Panc1 (cell line): Measurements from ENCODE around the gene ARHGAP32. TPM values are rescaled to one million over a fixed set of nuclear protein-coding genes. Genes with fewer than 3 reads are reported as not detected.
"Not testable (repeated sequence)": the region's sequence is repeated elsewhere in the genome, so short reads cannot be mapped to it uniquely, and the experiment has no call there.

ENCODE experiments used
- ATAC-seq: fragments of 200-7000 bp; cut with Tn5 transposase; 2 replicates; pipeline ENCODE4 v1.9.1; 2020; ENCODE audit warnings: mild to moderate bottlenecking, moderate library complexity
- BruUV-seq: library from RNA; stranded (reverse); fragments of 400-500 nt; replicated peaks from 2 replicates; lab custom pipeline; 2021; lab: Mats Ljungman, UMichigan
- CTCF ChIA-PET: fragments of 300-600 bp; sonication (Branson Sonifier 250); formaldehyde crosslinking; loops from one replicate; lab custom pipeline; 2022; ENCODE audit warnings: antibody characterized with exemption; lab: Charles Lee
- POLR2A ChIA-PET: fragments of 300-600 bp; sonication (Branson Sonifier 250); formaldehyde crosslinking; loops from one replicate; lab custom pipeline; 2022; ENCODE audit warnings: antibody characterized with exemption; lab: Charles Lee
- DNase-seq: peaks from one replicate; pipeline ENCODE4 v3.0.0-alpha.2; 2010; ENCODE audit warnings: low read depth, low spot score
- H3K27ac ChIP-seq: 2 replicates; pipeline ENCODE4 v1.5.1; 2011; ENCODE audit warnings: mild to moderate bottlenecking, low read length, inconsistent platforms
- H3K27me3 ChIP-seq: fragments of 200-500 bp; sonication (Bioruptor generic); 2 replicates; pipeline ENCODE4 v1.6.0; 2014; ENCODE audit warnings: low read length, inconsistent platforms; ENCODE audit not compliant: control insufficient read depth, insufficient read depth
- H3K36me3 ChIP-seq: fragments of 200-500 bp; sonication (Bioruptor generic); 2 replicates; pipeline ENCODE4 v1.5.1; 2014; ENCODE audit warnings: inconsistent platforms, mild to moderate bottlenecking, low read length, moderate library complexity; ENCODE audit not compliant: control insufficient read depth, insufficient read depth
- H3K4me1 ChIP-seq: 2 replicates; pipeline ENCODE4 v1.5.1; 2011; ENCODE audit warnings: inconsistent platforms, mild to moderate bottlenecking, low read length, moderate library complexity; ENCODE audit not compliant: control insufficient read depth, insufficient read depth
- H3K4me3 ChIP-seq, 2 experiments: 2 replicates each; pipeline ENCODE4 v1.5.1; 2011 to 2012; ENCODE audit warnings: low read depth in 2 of 2, low read length in 2 of 2, mild to moderate bottlenecking in 2 of 2, inconsistent platforms in 1 of 2, moderate library complexity in 1 of 2
- H3K9me3 ChIP-seq: fragments of 200-500 bp; sonication (Bioruptor generic); 2 replicates; pipeline ENCODE4 v1.5.1; 2014; ENCODE audit warnings: low read depth, mild to moderate bottlenecking, inconsistent platforms, low read length, moderate library complexity; ENCODE audit not compliant: control insufficient read depth, insufficient read depth
- CTCF ChIP-seq: fragments of 450-650 bp; IDR thresholded peaks from 2 replicates; pipeline ENCODE4 v1.5.1; 2017; ENCODE audit warnings: mild to moderate bottlenecking
- POLR2AphosphoS5 ChIP-seq: IDR thresholded peaks from 2 replicates; pipeline ENCODE4 v1.6.1; 2012; ENCODE audit warnings: mild to moderate bottlenecking, low read depth, low read length, moderate library complexity
- REST ChIP-seq, 2 experiments: IDR thresholded peaks; 2 replicates each; pipeline ENCODE4 v1.6.1; 2011 to 2012; ENCODE audit warnings: low read depth in 2 of 2, control low read depth in 1 of 2, low read length in 1 of 2, mild to moderate bottlenecking in 1 of 2, moderate library complexity in 1 of 2; ENCODE audit not compliant: insufficient read depth in 1 of 2
- SIN3A ChIP-seq: IDR thresholded peaks from 2 replicates; pipeline ENCODE4 v1.6.1; 2012; ENCODE audit warnings: low read depth, mild to moderate bottlenecking, low read length, moderate library complexity, borderline replicate concordance; ENCODE audit not compliant: insufficient read depth
- TCF7L2 ChIP-seq: IDR thresholded peaks from 2 replicates; pipeline ENCODE4 v1.6.1; 2011; ENCODE audit warnings: mild to moderate bottlenecking, low read depth, low read length, inconsistent platforms
- in situ Hi-C: cut with HindIII; loops from 2 replicates; pipeline ENCODE4 v1.10.0; 2016; ENCODE audit warnings: low sequenced_read_pairs, low pct_unique_long_range_greater_than_20kb
- intact Hi-C: fragments of 100-400 bp; cut with micrococcal nuclease; formaldehyde crosslinking; loops from one replicate; pipeline ENCODE4 v1.10.0; 2022; ENCODE audit not compliant: unreplicated experiment
- total RNA-seq: library from RNA; stranded (reverse); gene quantifications from one replicate; pipeline ENCODE4 v1.2.1, GENCODE V29; 2021; ENCODE audit not compliant: unreplicated experiment

The ARHGAP32 gene
- total RNA-seq, 1 experiment from 2014 or later = 44.6 TPM

- ChIA-PET POLR2A (interaction anchor here (0.7 kb wide), 1 partner anchor 183 kb away, joined by 4 read pairs; no protein-coding TSS in a partner anchor), CTCF (interaction anchor here (0.6 kb wide), 1 partner anchor 173 kb away, joined by 7 read pairs; no protein-coding TSS in a partner anchor)
- Histone ChIP-seq H3K36me3 (no peaks in the 10 kb centered on the region), H3K4me3 (peak overlapping the region; percentile 10 to 40; a peak in 3 of 4 replicates), H3K4me1 (peaks cover 66% of the 10 kb centered on the region), H3K27me3 (no peaks in the 10 kb centered on the region), H3K27ac (peak overlapping the region; percentile 100), H3K9me3 (no peaks in the 10 kb centered on the region; the same call in 1 of the 2 replicates)
- in situ Hi-C loops (no loop called here), intact Hi-C loops (loop anchor here (10.0 kb wide), 2 partner anchors 53 to 133 kb away; partner anchors contain the start of gene ARHGAP32)
- ATAC-seq (0 out of 2 replicates have a peak, but pooled peaks have one; percentile 27), DNase-seq (no peak)
- TF ChIP-seq POLR2AphosphoS5 = 0 out of 2 replicates have a peak, but pooled peaks have one; percentile 28
- TF ChIP-seq SIN3A = no peak
- no TSS peak for BruUV-seq
Observed at GRCh38 chr11:129141748-129142523, 50.2 kb downstream of the ARHGAP32 start.

GRCh38 chr11:129131316-129131715 lies 60.8 kb downstream of the ARHGAP32 start:
- intact Hi-C loops (no loop called here), in situ Hi-C loops (no loop called here)
- DNase-seq = no peak
- no TSS peak for BruUV-seq
- H3K27ac ChIP-seq = no peak overlapping the region
- H3K27me3 ChIP-seq = no peaks in the 10 kb centered on the region
- H3K9me3 ChIP-seq = peaks cover 15% of the 10 kb centered on the region; the same call in 1 of the 2 replicates
- TF ChIP-seq SIN3A (no peak), CTCF (no peak), POLR2AphosphoS5 (no peak), REST (IDR thresholded peaks at IDR 0.05; ENCODE audit: insufficient read depth in 1 of 2, low read depth in 2 of 2, low read length in 1 of 2) (no peak), TCF7L2 (no peak)
- no peaks in the 10 kb centered on the region; the same call in 1 of the 2 replicates for H3K4me1 ChIP-seq
- ChIA-PET CTCF (no interaction called here), POLR2A (no interaction called here)
- no peaks in the 10 kb centered on the region for H3K36me3 ChIP-seq
- H3K4me3 ChIP-seq = no peak overlapping the region
- no peak for ATAC-seq

GRCh38 chr11:129128881-129129620 lies 63.1 kb downstream of the ARHGAP32 start:
- ATAC-seq, H3K27ac ChIP-seq, H3K36me3 ChIP-seq, H3K4me3 ChIP-seq, POLR2A ChIA-PET, in situ Hi-C loops, intact Hi-C loops, H3K4me1 ChIP-seq, H3K27me3 ChIP-seq, BruUV-seq, DNase-seq, H3K9me3 ChIP-seq, CTCF ChIA-PET: not testable (repeated sequence)
